Endothelial cell of umbilical vein (primary cell): ENCODE measurements around the gene REPS2.

Experiments used
- EZH2 ChIP-seq: IDR thresholded peaks from 2 replicates; pipeline ENCODE4 v1.6.1; 2012; ENCODE audit warnings: borderline replicate concordance, low read depth, mild to moderate bottlenecking, moderate library complexity, low read length, inconsistent platforms; ENCODE audit not compliant: severe bottlenecking
- GATA2 ChIP-seq: IDR thresholded peaks from 2 replicates; pipeline ENCODE4 v1.7.0; 2011; ENCODE audit warnings: low read depth, mild to moderate bottlenecking, moderate library complexity, mixed read lengths, low read length; ENCODE audit not compliant: insufficient read length, insufficient read depth
- JUN ChIP-seq: IDR thresholded peaks from 2 replicates; pipeline ENCODE4 v1.6.1; 2011; ENCODE audit warnings: borderline replicate concordance, low read depth; ENCODE audit not compliant: insufficient read length, insufficient read depth
- MYC ChIP-seq: IDR thresholded peaks from one replicate; pipeline ENCODE4 v1.6.1; 2011; ENCODE audit warnings: mild to moderate bottlenecking, low read depth, low read length
- POLR2A ChIP-seq: IDR thresholded peaks from 2 replicates; pipeline ENCODE4 v1.6.1; 2012; ENCODE audit warnings: low read depth, mild to moderate bottlenecking, control low read depth, low read length
- POLR2AphosphoS5 ChIP-seq: IDR thresholded peaks from 2 replicates; pipeline ENCODE4 v1.6.1; 2012; ENCODE audit warnings: low read depth, mild to moderate bottlenecking, control low read depth, low read length, moderate library complexity; ENCODE audit not compliant: insufficient read depth
- TF ChIP-seq, protein P1 (sequence below), 2 donors: IDR thresholded peaks; 1 replicate in 1 of 2; 2 replicates in 1 of 2; pipeline ENCODE4 v1.5.1; 2011; ENCODE audit warnings: low read length in 2 of 2, mild to moderate bottlenecking in 2 of 2, moderate library complexity in 2 of 2, control low read depth in 1 of 2, inconsistent platforms in 1 of 2, low read depth in 1 of 2; ENCODE audit not compliant: insufficient read depth in 1 of 2; ENCODE audit errors: extremely low read depth in 1 of 2
- TF ChIP-seq, protein P2 (sequence below): IDR thresholded peaks from 2 replicates; pipeline ENCODE4 v1.6.1; 2011; ENCODE audit not compliant: insufficient read depth, insufficient read length

DNA sequence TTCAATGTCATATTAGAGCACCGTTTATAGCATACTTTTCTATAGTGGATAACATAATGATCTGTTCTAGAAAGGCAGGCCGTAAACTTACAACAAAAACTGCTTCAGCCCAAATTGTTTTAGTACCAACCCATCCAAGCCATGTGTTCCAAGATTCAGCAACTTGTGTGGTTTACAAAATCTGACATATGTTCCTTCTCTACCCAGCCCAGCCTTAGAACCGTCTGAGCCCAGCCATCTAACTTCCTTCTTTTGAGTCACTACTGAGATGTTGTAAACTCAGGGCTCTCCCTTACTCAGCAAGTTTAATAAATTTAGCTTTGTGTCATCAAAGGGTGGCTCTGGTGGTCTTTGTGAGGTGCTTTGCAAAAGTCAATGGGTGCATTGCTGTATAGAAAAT, 32.4 kb upstream of the REPS2 start:
- TF ChIP-seq, protein P1, sequence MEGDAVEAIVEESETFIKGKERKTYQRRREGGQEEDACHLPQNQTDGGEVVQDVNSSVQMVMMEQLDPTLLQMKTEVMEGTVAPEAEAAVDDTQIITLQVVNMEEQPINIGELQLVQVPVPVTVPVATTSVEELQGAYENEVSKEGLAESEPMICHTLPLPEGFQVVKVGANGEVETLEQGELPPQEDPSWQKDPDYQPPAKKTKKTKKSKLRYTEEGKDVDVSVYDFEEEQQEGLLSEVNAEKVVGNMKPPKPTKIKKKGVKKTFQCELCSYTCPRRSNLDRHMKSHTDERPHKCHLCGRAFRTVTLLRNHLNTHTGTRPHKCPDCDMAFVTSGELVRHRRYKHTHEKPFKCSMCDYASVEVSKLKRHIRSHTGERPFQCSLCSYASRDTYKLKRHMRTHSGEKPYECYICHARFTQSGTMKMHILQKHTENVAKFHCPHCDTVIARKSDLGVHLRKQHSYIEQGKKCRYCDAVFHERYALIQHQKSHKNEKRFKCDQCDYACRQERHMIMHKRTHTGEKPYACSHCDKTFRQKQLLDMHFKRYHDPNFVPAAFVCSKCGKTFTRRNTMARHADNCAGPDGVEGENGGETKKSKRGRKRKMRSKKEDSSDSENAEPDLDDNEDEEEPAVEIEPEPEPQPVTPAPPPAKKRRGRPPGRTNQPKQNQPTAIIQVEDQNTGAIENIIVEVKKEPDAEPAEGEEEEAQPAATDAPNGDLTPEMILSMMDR (IDR thresholded peaks at IDR 0.05; ENCODE audit: extremely low read depth in 1 of 2, insufficient read depth in 1 of 2, low read depth in 1 of 2, low read length in 2 of 2): no peak
- no peak for TF ChIP-seq POLR2A
- TF ChIP-seq, protein P2, sequence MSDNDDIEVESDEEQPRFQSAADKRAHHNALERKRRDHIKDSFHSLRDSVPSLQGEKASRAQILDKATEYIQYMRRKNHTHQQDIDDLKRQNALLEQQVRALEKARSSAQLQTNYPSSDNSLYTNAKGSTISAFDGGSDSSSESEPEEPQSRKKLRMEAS: no peak
- no peak for TF ChIP-seq EZH2
- no peak for TF ChIP-seq JUN
- TF ChIP-seq GATA2: no peak
- no peak for TF ChIP-seq POLR2AphosphoS5
- no peak for TF ChIP-seq MYC
